ENCODE measurements around the gene ADAMTS14.

- no peak for TF ChIP-seq EZH2 (IDR thresholded peaks at IDR 0.05; ENCODE audit: low read length, unreplicated experiment)
- no peak for TF ChIP-seq CTCF (conservative IDR thresholded peaks at IDR 0.05; ENCODE audit: low read depth, low read length)
- TF ChIP-seq EZH2phosphoT487 (IDR thresholded peaks at IDR 0.05; ENCODE audit: borderline replicate concordance, low read length) = no peak
Measured at GRCh38 chr10:70728328-70728727, 56.0 kb downstream of the ADAMTS14 start.

Data from PC-3 (cell line).